ENCODE measurements around the gene NOS1AP.

NOS1AP gene

DNA sequence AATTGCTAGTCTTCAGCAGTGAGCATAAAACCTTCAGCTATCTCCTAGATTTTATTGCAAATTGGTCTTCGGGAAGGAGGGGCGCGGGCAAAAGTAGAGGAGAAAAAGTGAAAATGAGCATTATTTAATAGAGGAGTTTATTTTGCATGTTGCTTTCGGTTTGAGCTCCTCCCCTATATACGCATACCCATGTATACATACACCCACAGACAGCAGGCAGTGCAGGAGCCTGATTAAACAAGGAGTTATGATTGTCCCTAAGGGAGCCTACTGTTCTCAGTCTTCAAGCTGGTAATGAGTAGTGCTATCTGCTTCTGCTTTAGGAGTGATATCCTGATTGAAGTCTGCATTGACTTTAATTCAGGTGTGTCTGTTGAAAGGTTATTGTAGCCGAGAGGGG, 173.3 kb downstream of the NOS1AP start:
- no peak for DNase-seq (ENCODE audit: low read depth in 1 of 2, low spot score in 1 of 2)

DNA sequence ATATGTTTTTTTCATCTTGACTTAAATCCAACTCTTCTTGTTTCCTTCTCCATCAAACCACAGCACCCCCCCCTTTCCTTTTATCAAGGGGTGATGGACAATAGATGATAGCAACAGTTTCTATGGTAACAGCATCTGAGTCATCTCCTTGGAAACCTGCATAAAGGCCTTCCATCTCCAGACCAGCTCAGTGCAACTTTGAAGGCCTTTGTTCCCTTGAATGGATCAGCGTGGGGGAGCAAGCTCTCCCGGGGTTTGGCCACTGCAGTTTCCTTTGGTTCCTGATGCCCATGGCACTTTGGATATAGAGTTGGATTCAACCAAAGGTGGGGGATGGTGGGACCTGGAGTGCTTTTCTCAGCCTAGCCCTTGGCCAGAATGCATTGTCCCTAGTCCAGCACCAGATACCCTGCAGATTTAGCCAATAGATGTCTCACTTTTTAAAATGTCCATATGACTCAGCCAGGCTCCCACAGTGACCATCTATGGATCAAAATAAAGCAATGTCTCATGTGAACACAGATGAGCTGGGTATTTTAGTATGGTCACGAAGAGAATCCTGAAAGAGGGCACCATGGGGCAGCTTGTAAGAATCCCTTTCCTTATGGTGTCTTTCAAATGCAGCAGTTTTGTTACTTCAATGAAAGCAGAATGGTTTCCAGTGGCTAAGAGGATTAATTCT, 179.5 kb downstream of the NOS1AP start:
- DNase-seq (ENCODE audit: low read depth in 1 of 2, low spot score in 1 of 2), result no peak

DNA sequence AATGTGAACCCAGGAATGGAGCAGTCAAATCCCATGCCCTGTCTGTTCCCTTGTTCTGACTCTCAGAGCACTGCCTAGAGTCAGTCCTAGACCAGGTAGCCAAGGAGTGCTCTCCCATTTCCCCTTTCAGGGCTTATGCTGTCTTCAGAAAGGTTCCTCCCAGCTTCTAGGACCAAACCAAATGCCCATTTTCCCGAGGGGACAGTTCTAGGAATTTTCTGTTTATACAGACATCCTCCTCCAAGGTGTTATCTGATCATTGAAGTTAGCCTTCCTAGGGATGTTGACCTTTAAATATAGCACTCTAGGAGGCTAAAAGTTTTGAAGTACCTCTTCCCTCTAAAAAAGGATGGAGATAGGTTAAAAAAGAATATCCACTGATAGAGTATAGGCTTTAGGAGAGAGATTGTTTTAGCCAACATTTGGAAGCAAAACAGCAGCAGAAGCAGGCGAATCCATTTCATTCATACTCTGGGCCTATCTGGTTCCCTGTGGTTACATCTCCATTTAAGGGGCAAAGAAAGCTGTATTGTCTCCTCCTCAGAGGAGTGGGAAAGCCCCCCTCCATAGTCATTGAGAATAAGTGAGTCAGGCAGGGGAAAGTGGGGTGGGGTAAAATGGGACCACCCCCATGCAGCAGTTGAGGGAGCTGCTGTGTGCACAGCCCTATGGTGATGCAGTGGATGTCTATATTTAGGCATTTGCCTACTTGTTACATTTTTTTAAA, 180.7 kb downstream of the NOS1AP start:
- no peak for DNase-seq (ENCODE audit: low read depth in 1 of 2, low spot score in 1 of 2)

DNA sequence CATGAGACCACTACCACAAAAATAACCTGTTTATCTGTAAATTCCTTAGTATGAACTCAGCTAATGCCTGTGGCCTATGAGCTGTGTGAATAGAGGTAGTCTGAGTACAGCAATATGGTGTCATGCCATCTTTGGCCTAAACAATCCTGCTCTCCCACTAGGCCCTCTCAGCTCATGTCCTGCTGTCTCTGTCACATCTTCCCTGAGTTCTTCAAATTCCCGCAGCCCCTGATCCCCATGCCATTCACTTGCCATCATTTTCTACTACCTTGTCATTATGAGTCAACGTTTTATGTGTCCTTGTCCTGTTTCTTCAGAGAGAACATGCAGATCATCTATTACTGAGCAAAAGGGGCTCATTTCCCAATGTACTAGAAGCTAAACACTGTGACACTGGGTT, 181.6 kb downstream of the NOS1AP start:
- no peak for DNase-seq (ENCODE audit: low read depth in 1 of 2, low spot score in 1 of 2)

DNA sequence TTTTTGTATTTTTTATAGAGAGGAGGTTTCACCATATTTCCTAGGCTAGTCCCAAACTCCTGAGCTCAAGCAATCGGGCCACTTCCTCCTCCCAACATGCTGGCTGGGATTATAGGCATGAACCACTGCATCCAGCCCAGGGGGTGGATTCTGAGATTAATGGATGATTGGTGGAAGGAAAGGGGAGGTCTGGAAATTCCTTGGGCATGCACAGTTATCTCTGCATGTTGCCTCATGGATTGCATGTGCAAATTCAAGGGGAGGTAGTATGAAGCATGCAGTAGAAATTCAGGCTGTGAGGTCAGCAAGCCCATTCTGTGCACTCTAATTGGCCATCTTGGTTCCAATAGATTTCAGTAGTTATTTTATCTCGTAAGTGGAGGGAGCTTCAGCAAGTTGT, 182.7 kb downstream of the NOS1AP start:
- no peak for DNase-seq (ENCODE audit: low read depth in 1 of 2, low spot score in 1 of 2)

DNA sequence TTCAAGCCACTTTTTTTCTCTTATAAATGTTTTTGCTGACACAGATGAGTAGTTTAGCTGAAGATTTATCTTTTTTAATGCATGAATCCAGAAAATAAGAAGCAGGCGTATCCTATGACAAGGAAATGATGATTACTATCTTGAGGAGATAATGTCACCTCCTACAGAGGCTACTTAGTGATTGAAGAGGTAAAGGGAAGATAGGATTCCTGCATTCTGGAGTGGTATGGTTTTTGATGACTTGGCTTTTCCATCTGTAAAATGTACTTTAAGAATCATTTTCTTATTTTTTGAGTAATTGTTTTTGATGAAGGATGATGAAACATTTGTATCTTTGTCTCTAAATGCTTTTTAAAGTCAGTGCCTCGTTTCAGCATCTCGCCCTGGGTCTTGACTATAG, 184.3 kb downstream of the NOS1AP start:
- DNase-seq (ENCODE audit: low read depth in 1 of 2, low spot score in 1 of 2), result no peak

DNA sequence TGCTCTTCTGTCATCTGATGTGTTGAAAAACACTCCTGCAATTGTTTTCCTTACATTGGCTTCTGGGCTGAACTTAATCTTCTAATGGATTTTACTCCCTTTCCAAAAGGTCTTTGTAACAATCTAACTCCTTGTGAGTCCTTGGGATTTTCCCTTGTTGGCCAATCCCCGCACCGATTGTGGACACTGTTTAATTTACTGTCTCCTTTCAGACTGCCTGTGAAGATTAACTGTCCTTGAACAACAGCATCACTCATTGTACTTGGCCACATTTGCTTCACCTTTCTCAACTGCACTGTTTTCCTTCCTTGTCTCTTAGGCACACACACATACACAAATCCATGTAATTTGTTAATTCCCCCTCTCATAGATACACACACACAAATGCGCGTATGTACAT, 186.8 kb downstream of the NOS1AP start:
- no peak for DNase-seq (ENCODE audit: low read depth in 1 of 2, low spot score in 1 of 2)

DNA sequence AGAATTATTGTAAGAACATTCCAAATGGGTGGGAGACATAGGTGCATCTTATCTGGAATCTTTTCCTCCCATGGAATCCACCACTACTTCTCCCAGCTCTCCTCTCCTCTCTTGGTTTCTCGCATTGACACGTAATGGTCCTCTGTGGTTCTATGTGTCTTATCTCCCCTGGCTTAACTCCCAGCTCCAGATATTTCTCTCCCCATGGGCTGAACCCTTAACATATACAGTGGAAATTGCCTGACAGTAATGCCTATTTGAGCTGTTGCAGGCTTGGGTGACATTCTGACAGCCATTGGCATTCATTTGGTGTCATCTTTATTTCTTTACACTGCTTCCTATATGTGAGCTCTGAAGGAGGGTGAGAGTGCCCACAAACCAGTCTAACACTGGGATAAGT, 188.9 kb downstream of the NOS1AP start:
- no peak for DNase-seq (ENCODE audit: low read depth in 1 of 2, low spot score in 1 of 2)

DNA sequence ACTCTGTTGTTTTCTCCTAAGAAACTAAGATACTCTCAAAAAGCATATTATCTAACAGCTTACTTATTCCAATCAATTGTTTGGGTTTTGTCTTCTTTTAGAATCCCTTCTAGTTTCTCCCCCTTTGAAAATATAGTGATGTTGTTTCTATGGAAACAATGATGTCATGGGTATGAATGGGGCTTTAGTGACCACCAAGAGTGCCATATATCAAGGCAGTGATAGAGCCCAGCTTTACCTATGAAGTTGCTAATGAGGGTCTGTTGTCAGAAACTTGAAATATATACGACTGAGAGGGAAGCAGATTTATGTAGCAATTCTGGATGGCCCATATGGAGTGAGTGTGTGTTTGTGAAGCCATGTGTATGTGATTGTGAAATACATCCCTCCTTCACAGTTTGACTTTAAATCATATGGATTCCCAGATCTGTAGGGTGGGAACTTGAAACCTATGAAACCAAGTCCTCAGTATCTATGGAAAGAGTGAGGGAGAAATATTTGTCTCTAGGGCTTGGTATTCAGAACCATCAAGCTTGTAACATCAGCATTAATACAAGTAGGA, 190.5 kb downstream of the NOS1AP start:
- DNase-seq (ENCODE audit: low read depth in 1 of 2, low spot score in 1 of 2), result no peak

DNA sequence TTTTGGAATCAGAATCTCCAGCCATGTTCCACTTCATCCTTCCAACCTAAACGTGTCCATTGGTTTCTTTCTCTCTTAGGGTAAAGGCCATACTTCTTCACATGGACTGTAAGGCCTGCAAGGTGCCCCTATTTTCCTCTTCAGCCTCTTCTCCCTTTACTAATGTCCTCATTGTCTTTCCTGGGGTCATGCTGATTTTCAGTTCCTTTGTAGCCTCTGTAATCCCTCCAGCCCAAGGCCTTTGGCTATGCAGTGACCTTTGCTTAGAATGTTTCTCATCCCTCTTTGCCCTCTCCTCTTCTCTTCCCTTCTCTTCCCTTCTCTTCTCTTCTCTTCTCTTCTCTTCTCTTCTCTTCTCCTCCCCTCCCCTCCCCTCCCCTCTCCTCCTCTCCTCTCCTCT, 194.6 kb downstream of the NOS1AP start:
- DNase-seq (ENCODE audit: low read depth in 1 of 2, low spot score in 1 of 2), result no peak

DNA sequence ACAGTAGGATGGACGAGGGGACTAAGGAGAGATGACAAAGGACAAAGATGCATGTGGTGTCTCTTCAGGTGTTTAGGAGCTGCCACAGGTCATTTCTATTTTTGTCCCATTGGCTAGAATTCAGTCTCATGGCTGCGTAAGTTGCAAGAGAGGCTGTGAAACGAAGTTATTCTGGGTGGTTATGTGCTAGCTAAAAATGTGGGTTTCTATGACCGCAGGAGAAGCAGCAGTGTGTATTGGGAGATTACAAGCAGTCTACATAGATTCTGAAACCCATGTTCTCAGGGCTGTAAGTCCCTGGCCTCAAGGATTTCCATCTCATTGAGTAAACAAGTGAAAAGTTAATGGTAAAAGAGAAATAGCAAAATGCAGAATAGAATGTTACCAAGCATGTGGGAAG, 196.5 kb downstream of the NOS1AP start:
- DNase-seq (ENCODE audit: low read depth in 1 of 2, low spot score in 1 of 2), result no peak

DNA sequence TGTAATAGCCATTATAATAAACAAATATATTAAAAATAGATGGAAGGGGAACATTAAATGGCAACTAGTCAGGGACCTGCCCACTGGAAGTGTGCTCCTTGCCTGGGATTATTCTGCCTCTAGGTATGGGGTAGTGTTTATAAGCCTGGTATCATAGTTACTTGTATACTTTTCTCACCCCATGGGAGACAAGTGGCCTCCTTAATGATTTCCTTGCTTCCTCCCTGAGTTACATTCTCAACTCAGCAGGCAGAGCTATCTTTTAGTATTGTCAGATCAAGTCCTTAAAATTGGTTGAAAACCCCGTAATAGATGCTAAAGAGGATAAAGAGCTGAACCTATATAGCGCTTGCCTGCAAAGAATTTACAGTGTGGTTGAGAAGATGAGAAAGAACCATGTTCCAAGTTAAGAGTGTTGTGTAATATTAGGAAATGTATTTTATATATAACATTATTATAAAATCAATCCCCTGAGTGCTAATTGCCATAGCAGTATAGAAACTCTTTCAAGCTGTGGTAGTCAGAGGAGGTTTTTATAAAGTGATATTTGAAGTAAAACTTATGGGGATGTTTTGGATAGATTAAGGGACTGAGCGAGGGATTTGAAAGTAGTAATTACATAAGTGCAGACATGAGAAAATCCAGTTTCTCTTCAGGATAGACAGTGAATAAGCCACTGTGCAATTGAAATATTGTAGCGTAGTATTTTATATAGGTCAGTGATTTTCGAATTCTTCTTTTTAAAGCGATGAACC, 200.7 kb downstream of the NOS1AP start:
- DNase-seq (ENCODE audit: low read depth in 1 of 2, low spot score in 1 of 2), result no peak

DNA sequence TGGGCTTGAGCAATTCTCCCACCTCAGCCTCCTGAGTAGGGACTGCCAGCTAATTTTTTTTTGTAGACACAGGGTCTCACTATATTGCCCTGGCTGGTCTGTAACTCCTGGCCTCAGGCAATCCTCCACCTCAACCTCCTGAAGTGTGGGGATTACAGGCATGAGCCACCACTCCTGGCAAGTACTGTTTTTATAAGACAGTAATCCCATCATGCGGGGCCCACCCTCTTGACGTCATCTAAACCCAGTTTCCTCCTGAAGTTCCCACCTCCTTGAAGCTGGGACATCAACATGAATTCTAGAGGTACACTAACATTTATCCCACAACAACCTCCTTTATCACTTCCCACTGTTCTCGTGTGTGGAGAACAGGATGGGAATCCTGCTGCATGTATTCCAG, 202.5 kb downstream of the NOS1AP start:
- DNase-seq (ENCODE audit: low read depth in 1 of 2, low spot score in 1 of 2), result no peak

DNA sequence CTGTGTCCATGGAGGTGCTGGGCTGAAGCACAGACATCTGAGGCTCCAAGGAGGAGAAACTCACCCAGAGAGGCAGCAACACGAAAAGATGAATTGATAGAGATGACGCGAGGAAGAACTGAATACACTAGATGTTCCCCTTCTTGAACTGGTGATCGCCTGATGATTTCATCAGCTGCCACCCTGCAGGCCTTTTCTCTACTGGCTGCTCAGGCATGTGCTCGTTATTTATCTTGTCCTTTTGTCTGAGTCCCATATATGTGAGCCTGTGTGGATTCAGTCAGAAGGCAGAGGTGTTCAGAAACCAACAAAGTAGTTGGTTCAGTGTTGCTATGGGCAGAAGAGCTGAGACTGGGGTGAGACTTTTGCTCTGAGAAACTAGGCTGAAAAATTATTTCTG, 202.9 kb downstream of the NOS1AP start:
- DNase-seq (ENCODE audit: low read depth in 1 of 2, low spot score in 1 of 2), result no peak

DNA sequence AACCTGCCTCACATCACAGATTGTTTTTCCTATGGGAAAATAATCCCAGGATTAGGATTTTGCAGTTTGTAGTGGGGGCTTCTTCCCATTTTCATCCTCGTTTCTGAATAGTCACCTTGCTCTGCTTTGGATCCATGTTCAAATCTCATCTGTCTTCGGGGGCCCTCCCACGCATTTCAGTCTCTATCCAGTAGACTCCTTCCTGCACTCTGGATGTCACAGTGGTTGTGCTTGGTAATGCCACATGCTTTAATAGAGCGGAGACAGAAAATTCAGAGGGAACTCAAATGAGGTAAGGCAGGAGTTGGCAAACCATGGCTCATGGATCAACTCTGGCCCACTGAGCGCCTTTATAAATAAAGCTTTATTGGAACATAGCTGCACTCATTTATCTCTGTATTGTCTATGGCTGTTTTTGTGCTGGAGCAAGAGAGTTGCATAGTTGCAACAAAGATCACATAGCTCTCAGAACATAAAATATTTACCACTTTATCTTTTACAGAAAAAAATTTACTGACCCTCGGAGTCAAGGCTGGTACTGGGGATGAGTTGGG, 206.2 kb downstream of the NOS1AP start:
- DNase-seq (ENCODE audit: low read depth in 1 of 2, low spot score in 1 of 2), result no peak

DNA sequence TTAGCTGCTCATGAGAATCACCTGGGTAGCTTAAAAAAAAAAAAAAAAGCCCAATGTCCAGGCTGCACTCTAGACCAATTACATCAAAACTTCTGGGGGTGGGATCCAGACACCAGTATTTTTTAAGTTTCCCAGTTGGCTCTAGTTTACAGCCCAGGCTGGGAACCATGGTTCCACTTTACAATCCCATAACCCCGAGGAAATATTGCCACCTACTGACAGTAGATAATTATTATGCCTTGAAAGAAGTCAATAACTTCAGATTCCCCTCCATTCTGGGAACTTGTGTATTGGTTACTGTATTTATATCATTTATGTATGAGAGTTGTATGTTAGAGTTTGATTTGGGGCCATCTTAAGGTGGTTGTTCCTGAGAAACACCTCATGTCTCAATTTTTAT, 207.0 kb downstream of the NOS1AP start:
- DNase-seq (ENCODE audit: low read depth in 1 of 2, low spot score in 1 of 2), result no peak

DNA sequence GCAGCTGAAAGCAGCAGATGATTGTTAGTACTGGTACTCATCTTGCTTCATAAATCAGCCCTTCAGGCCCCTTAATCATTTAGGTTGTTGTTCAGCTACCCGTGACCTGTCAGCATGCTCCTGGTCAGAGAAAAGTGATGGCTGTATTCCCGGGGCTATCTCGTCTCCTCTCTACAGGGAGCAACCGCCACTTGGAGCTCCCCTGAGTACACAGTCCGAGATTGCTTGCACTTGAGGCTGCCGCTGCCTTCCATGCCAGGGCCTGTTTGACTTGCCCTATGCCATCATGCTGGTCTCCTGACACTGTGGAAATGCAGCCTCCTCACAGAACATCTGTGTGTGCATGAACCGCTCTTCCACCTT, 209.6 kb downstream of the NOS1AP start:
- DNase-seq (ENCODE audit: low read depth in 1 of 2, low spot score in 1 of 2), result no peak

DNA sequence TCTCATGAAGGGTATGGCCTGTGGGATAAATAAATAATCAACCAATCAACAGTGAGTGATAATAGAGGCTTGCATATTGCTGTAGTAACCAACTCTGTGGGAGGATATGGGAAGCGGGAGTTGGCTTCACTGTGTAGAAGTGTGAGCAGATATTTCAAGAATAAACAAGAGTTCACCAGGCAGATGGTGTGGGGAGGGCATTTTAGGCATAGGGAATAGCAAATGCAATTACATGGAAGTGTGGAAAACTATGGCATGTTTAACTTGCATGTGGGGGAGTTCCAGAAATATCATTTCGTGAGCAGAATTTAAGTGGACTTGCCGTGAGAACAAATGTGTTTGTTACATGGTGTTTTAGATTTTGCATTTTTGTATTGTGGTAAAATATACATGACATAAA, 211.9 kb downstream of the NOS1AP start:
- DNase-seq (ENCODE audit: low read depth in 1 of 2, low spot score in 1 of 2), result no peak

DNA sequence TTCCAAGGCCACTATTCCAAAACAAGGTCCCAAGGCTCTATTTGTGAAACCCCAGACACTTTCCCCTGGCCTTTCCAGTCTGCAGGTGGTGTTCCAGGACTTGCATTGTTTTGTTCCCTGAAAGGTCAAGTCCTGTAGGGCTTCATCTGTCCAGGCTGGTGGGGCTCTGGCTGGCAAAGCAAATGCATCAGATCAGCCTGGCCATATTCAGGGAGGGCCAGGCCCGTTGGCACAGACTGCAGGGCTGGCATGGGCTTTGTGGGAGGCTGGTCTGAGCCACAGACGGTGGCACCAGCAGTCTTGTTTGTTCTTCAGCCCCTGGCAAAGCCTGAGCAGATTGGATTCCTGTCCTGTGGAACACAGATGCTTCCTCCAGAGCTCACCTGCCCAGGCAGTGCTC, 214.2 kb downstream of the NOS1AP start:
- no peak for DNase-seq (ENCODE audit: low read depth in 1 of 2, low spot score in 1 of 2)

DNA sequence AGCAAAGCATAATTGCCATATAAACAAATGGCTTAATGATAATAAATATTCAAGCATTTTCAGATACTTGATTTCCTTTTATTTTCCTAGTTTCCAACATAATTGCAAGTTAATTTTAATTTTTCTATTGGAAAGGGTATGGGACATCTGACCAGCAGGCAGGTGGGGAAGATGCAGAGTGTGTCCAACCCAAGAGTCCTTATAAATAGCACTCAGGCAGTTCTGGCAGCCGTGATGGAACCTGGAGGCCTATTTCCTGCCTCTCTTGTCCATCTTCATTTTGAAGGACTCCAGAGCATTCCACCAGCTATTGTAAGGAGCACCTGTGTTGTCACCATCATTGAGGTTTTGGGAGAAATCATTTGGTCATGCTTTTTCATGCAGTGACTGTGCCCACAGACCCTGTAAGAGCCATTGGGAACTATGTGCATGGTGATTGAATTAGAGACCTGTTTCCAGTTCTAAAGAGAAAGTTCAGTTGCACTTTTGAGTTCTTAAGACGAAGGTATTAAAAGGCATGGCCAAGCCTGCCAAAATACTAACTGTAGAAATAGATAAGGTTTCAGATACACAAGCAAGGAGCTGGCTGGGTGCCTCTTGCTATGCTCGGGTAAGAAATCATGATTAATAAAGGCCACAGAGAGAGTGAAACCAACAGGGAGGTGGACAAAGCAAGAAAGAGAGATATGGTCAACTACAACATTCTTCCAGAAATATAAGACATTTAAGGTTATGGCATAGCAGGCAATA, 214.9 kb downstream of the NOS1AP start:
- DNase-seq (ENCODE audit: low read depth in 1 of 2, low spot score in 1 of 2), result no peak

DNA sequence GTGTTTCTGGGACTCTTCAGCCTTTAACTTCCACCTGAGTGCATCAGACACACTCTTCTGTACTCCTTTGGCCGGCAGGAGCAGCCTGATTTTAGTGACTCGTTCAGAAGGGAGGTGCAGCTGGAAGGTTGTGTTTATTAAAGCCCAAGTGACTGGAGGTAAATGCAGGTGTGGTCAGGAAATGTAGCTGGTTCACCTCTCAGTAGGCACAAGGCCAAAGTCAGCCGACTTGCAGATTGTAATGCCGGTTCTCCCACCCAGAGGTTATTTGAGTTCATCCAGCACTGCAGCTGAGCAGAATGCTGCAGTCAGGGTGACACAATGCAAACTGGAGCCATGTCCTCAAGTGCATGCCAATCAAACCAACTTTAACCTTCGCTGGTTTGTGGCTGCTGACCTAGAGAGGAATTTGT, 215.7 kb downstream of the NOS1AP start:
- no peak for DNase-seq (ENCODE audit: low read depth in 1 of 2, low spot score in 1 of 2)
